Measurements from ENCODE around the gene EEF1AKMT2. TPM values are rescaled to one million over a fixed set of nuclear protein-coding genes. Genes with fewer than 3 reads are reported as not detected.

EEF1AKMT2 gene
- total and polyA plus RNA-seq, 9 of the 15 experiments (the other 6 are each of a cell fraction or from before 2014, with no cell fraction given), result 9.3 to 34.3 (median 23.7) TPM

GRCh38 chr10:124725791-124726190, 65.9 kb downstream of the EEF1AKMT2 start:
- 90% methylated on average over 7 of the region's 7 CpGs for WGBS (ENCODE audit: insufficient coverage, low coverage, missing lambda C conversion rate)
- DNase-seq (ENCODE audit: extremely low read depth in 1 of 4, low spot score in 3 of 4) (no peak), FAIRE-seq (no peak), ATAC-seq (no peak)
- no peak overlapping the region for H3K4me3 ChIP-seq
- intact Hi-C loops (cut with micrococcal nuclease) (no loop called here), in situ Hi-C loops (cut with MboI) (no loop called here)
- TF ChIP-seq ZFX (CRISPR knock-in tag; IDR thresholded peaks at IDR 0.05), result no peak
- no peak for TF ChIP-seq ESRRB (CRISPR knock-in tag; IDR thresholded peaks at IDR 0.05; ENCODE audit: borderline replicate concordance)
- peaks cover 18% of the 10 kb centered on the region for H3K79me2 ChIP-seq (ENCODE audit: control insufficient read depth, insufficient read depth, low read length)
- BruUV-seq (replicated peaks), result no TSS peak
- ChIA-PET CTCF (ENCODE audit: low intra/inter-chr PET ratio) (no interaction called here), POLR2A (interaction anchor here (1.0 to 1.7 kb wide), 2 partner anchors 12 to 168 kb away, joined by 3 to 4 read pairs; no protein-coding TSS in a partner anchor)
- H3K9me1 ChIP-seq (ENCODE audit: control insufficient read depth, insufficient read depth, low read length), result peaks cover 3% of the 10 kb centered on the region
- H2AFZ ChIP-seq (ENCODE audit: low read depth, low read length), result no peak overlapping the region
- H4K20me1 ChIP-seq (replicated peaks; ENCODE audit: control insufficient read depth, insufficient read depth, low read length), result 0 out of 2 replicates have a peak, but pooled peaks cover 8% of the 10 kb centered on the region
- H3K9me3 ChIP-seq (replicated peaks; ENCODE audit: control insufficient read depth, insufficient read depth, low read depth, low read length), result no peaks in the 10 kb centered on the region
- no peak overlapping the region for H3K9ac ChIP-seq (ENCODE audit: insufficient read depth in 1 of 2, low read depth in 2 of 2, low read length in 2 of 2)
- no peak overlapping the region for H3K27ac ChIP-seq (ENCODE audit: extremely low read depth, low read depth, low read length)
- H3K4me2 ChIP-seq (ENCODE audit: insufficient read depth, low read length), result no peak overlapping the region
- H3K36me3 ChIP-seq (ENCODE audit: control insufficient read depth, insufficient read depth, low read length), result peaks cover 29% of the 10 kb centered on the region; the same call in 2 of the 3 replicates
- peaks cover 10 to 17% of the 10 kb centered on the region in 2 experiments; a peak in 4 of 5 replicates for H3K4me1 ChIP-seq (replicated peaks in 1 of 2; ENCODE audit: control insufficient read depth in 2 of 2, insufficient read depth in 2 of 2, low read length in 2 of 2)
- H3K27me3 ChIP-seq (ENCODE audit: control insufficient read depth in 2 of 2, insufficient read depth in 2 of 2, low read length in 2 of 2), result no peaks in the 10 kb centered on the region

- Histone ChIP-seq H3K9me1 (ENCODE audit: control insufficient read depth, insufficient read depth, low read length) (peaks cover 3% of the 10 kb centered on the region), H2AFZ (ENCODE audit: low read depth, low read length) (no peak overlapping the region), H3K36me3 (ENCODE audit: control insufficient read depth, insufficient read depth, low read length) (peaks cover 29% of the 10 kb centered on the region; the same call in 2 of the 3 replicates), H4K20me1 (replicated peaks; ENCODE audit: control insufficient read depth, insufficient read depth, low read length) (0 out of 2 replicates have a peak, but pooled peaks cover 8% of the 10 kb centered on the region), H3K27ac (ENCODE audit: extremely low read depth, low read depth, low read length) (no peak overlapping the region), H3K4me3 (no peak overlapping the region), H3K79me2 (ENCODE audit: control insufficient read depth, insufficient read depth, low read length) (peaks cover 18% of the 10 kb centered on the region), H3K4me1 (replicated peaks in 1 of 2; ENCODE audit: control insufficient read depth in 2 of 2, insufficient read depth in 2 of 2, low read length in 2 of 2) (peaks cover 10 to 17% of the 10 kb centered on the region in 2 experiments; a peak in 4 of 5 replicates), H3K9ac (ENCODE audit: insufficient read depth in 1 of 2, low read depth in 2 of 2, low read length in 2 of 2) (no peak overlapping the region), H3K9me3 (replicated peaks; ENCODE audit: control insufficient read depth, insufficient read depth, low read depth, low read length) (no peaks in the 10 kb centered on the region), H3K4me2 (ENCODE audit: insufficient read depth, low read length) (no peak overlapping the region), H3K27me3 (ENCODE audit: control insufficient read depth in 2 of 2, insufficient read depth in 2 of 2, low read length in 2 of 2) (no peaks in the 10 kb centered on the region)
- ATAC-seq (no peak), DNase-seq (ENCODE audit: extremely low read depth in 1 of 4, low spot score in 3 of 4) (no peak), FAIRE-seq (no peak)
- ChIA-PET POLR2A (interaction anchor here (1.7 kb wide), 1 partner anchor 12 kb away, joined by 3 read pairs; no protein-coding TSS in a partner anchor), CTCF (ENCODE audit: low intra/inter-chr PET ratio) (no interaction called here)
- in situ Hi-C loops (cut with MboI) (no loop called here), intact Hi-C loops (cut with micrococcal nuclease) (no loop called here)
- BruUV-seq (replicated peaks), result no TSS peak
- WGBS (ENCODE audit: insufficient coverage, low coverage, missing lambda C conversion rate), result 69% methylated on average over 7 of the region's 9 CpGs
- no peak for TF ChIP-seq FUS (optimal IDR thresholded peaks at IDR 0.05; ENCODE audit: low read depth, low read length)
- no peak for TF ChIP-seq ZNF146 (CRISPR knock-in tag; IDR thresholded peaks at IDR 0.05; ENCODE audit: unreplicated experiment)
- TF ChIP-seq PHB (CRISPR knock-in tag; IDR thresholded peaks at IDR 0.05), result no peak
- TF ChIP-seq ZNF311 (CRISPR knock-in tag; IDR thresholded peaks at IDR 0.05), result no peak
- no peak for TF ChIP-seq ZNF609 (CRISPR knock-in tag; IDR thresholded peaks at IDR 0.05; ENCODE audit: borderline replicate concordance)
- TF ChIP-seq CHAMP1 (IDR thresholded peaks at IDR 0.05), result no peak
Observed at GRCh38 chr10:124725171-124725631, 66.5 kb downstream of the EEF1AKMT2 start.
